Spleen (tissue), 11 donors: ENCODE results near the gene TEAD1. TPM values are rescaled to one million over a fixed set of nuclear protein-coding genes. Genes with fewer than 3 reads are reported as not detected.

Experiments
- DNase-seq: peaks from one replicate; pipeline ENCODE4 v3.0.0-alpha.2; 2020
- H3K27ac ChIP-seq, 8 donors: fragments of 200-600 bp; sonication (generic) in 7 of 8; 1 replicate in 4 of 8; 2 replicates in 4 of 8; pipeline versions ENCODE4 v1.5.0 to v1.8.0; 2016 to 2021; ENCODE audit warnings: inconsistent platforms in 4 of 8, mild to moderate bottlenecking in 4 of 8, moderate library complexity in 1 of 8
- H3K27me3 ChIP-seq, 7 donors: fragments of 200-600 bp; sonication (generic) in 6 of 7; replicated peaks in 1 of 7; 1 replicate in 4 of 7; 2 replicates in 3 of 7; pipeline versions ENCODE4 v1.5.0 to v1.8.0; 2016 to 2021; ENCODE audit warnings: inconsistent platforms in 3 of 7, mild to moderate bottlenecking in 1 of 7
- H3K36me3 ChIP-seq, 6 donors: fragments of 200-600 bp; sonication (generic) in 5 of 6; 1 replicate in 4 of 6; 2 replicates in 2 of 6; pipeline versions ENCODE4 v1.5.0 to v1.8.0; 2016 to 2021; ENCODE audit warnings: inconsistent platforms in 2 of 6
- H3K4me1 ChIP-seq, 6 donors: fragments of 200-600 bp; sonication (generic) in 5 of 6; 1 replicate in 3 of 6; 2 replicates in 3 of 6; pipeline versions ENCODE4 v1.5.0 to v1.8.0; 2016 to 2021; ENCODE audit warnings: inconsistent platforms in 3 of 6
- H3K4me3 ChIP-seq, 8 donors: fragments of 200-600 bp; sonication (generic) in 7 of 8; 1 replicate in 4 of 8; 2 replicates in 4 of 8; pipeline versions ENCODE4 v1.5.0 to v1.8.0; 2016 to 2021; ENCODE audit warnings: inconsistent platforms in 4 of 8, mild to moderate bottlenecking in 4 of 8, moderate library complexity in 2 of 8
- H3K9me3 ChIP-seq, 8 donors: fragments of 200-600 bp; sonication (generic) in 7 of 8; 1 replicate in 4 of 8; 2 replicates in 4 of 8; pipeline versions ENCODE4 v1.5.0 to v1.8.0; 2016 to 2021; ENCODE audit warnings: inconsistent platforms in 4 of 8
- POLR2A ChIP-seq, 3 donors: fragments of 450-650 bp; IDR thresholded peaks; one replicate each; pipeline ENCODE4 v1.5.1; 2017; ENCODE audit warnings: antibody characterized with exemption in 3 of 3, mild to moderate bottlenecking in 1 of 3
- POLR2AphosphoS5 ChIP-seq, 3 donors: sonication (generic); formaldehyde crosslinking; IDR thresholded peaks; one replicate each; pipeline ENCODE4 v1.5.1; 2017; ENCODE audit warnings: antibody characterized with exemption in 3 of 3
- WGBS, 5 donors: extraction: QIAGEN DNeasy Blood & Tissue Kit in 3 of 5; methylation state at CpG; one replicate each; pipeline versions ENCODE4 v1.1.5 to v1.1.7; 2013 to 2018; 5-methylcytosine and 5-hydroxymethylcytosine counted together
- intact Hi-C: fragments of 100-400 bp; cut with DNase I; formaldehyde crosslinking; loops from one replicate; pipeline ENCODE4 v1.15.0; 2023; ENCODE audit warnings: low total_unique reads
- polyA plus RNA-seq, 3 donors: library from polyadenylated mRNA; stranded (reverse); fragments of 200-250 nt; gene quantifications; one replicate each; pipeline ENCODE4 v1.2.1, GENCODE V29; 2013
- total RNA-seq, 7 donors: library from RNA; depleted of rRNA in 3 of 7; stranded (reverse); fragments of >200 nt in 3 of 7; fragmentation: NEBNext Ultra II Directional in 4 of 7; extraction: Animal tissue kit (Norgen Biotek cat#: 25700) in 4 of 7; gene quantifications; one replicate each; pipeline versions ENCODE4 v1.1.0 to v1.2.1, GENCODE V29; 2016 to 2021
- TF ChIP-seq, protein P1 (sequence below), 11 experiments: fragments of 200-600 bp in 7 of 11; fragments of 450-650 bp in 4 of 11; sonication (generic) in 4 of 11; IDR thresholded peaks in 8 of 11; conservative IDR thresholded peaks in 3 of 11; 1 replicate in 7 of 11; 2 replicates in 4 of 11; pipeline versions ENCODE4 v1.4.0 to v1.8.0; 2016 to 2021; ENCODE audit warnings: antibody characterized with exemption in 11 of 11, inconsistent platforms in 4 of 11, mild to moderate bottlenecking in 1 of 11
- donor health status: healthy with polysubstance abuse.
- donor health status: DM: no; HTN: no; CAD: no; lungs with moderate emphysema.
- donor health status: DM: no; HTN: no; CAD: no.
- donor health status: Bipolar disorder and iron deficiency.
- donor health status: healthy.
- donor health status: DM: no; HTN: no; CAD: no.
- donor health status: DM: yes; HTN: yes; CAD: no.

The TEAD1 gene
- total and polyA plus RNA-seq, 10 donors = 0.93 to 46.0 (median 18.6) TPM

DNA sequence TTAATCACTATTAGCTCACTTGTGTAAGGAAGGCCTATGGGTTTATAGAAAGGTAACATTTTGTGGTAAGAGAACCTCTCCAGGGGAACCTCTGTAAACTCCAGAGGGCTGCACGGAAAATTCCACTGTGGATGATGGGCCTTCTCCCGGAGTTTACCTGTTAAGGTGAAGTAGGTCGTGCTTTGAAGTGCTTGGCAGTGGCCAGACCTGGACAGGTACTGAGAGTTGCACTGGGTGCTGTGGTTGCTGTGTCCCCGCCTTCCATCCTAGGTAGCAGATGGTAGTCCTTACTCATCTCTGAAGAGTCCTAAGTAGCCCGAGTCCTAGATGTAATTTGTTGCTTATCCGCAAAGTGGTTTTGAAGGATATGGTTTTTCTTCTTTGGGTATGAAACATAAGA, 133.4 kb downstream of the TEAD1 start:
- intact Hi-C loops = no loop called here

DNA sequence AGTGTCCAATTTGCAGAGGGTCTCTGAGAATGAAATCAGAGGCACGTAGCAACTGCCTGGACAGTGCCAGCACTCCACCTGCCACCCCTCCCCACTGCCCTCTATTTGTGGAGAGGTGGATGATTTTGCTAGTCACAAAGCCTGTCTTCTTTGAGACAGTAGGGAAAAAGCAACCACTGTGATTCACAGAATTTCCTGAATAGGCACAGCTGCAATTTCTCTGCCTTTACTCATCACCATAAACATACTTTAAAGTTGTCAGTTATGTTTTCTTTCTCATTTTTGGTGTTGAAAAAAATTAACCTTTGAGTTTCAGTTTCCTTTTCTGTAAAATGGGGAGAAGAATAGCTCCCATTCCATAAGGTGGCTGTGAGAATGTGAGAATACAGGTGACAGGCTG, 134.3 kb downstream of the TEAD1 start:
- TF ChIP-seq POLR2AphosphoS5 (IDR thresholded peaks at IDR 0.05) (no peak), POLR2A (IDR thresholded peaks at IDR 0.05) (no peak)
- TF ChIP-seq, protein P1, sequence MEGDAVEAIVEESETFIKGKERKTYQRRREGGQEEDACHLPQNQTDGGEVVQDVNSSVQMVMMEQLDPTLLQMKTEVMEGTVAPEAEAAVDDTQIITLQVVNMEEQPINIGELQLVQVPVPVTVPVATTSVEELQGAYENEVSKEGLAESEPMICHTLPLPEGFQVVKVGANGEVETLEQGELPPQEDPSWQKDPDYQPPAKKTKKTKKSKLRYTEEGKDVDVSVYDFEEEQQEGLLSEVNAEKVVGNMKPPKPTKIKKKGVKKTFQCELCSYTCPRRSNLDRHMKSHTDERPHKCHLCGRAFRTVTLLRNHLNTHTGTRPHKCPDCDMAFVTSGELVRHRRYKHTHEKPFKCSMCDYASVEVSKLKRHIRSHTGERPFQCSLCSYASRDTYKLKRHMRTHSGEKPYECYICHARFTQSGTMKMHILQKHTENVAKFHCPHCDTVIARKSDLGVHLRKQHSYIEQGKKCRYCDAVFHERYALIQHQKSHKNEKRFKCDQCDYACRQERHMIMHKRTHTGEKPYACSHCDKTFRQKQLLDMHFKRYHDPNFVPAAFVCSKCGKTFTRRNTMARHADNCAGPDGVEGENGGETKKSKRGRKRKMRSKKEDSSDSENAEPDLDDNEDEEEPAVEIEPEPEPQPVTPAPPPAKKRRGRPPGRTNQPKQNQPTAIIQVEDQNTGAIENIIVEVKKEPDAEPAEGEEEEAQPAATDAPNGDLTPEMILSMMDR (IDR thresholded peaks at IDR 0.05 in 8 of 11, conservative IDR thresholded peaks at IDR 0.05 in 3 of 11) = no peak
- peak overlapping the region in 3 of 8 donors; percentile 1 to 57 (median 43) for H3K27ac ChIP-seq
- no peak overlapping the region for H3K4me3 ChIP-seq
- H3K36me3 ChIP-seq = no peaks in the 10 kb centered on the region
- intact Hi-C loops = no loop called here
- H3K9me3 ChIP-seq = no peaks in the 10 kb centered on the region
- WGBS, 5 donors = 73 to 75% (median 74%) methylated on average over 1 of the region's 1 CpG
- no peak for DNase-seq
- peaks cover 0 to 17% (median 0%) of the 10 kb centered on the region in 7 donors for H3K27me3 ChIP-seq
- peaks cover 0 to 35% (median 6%) of the 10 kb centered on the region in 6 donors for H3K4me1 ChIP-seq

More for the DNA sequence above, 133.4 kb downstream of the TEAD1 start:
- no peak for DNase-seq
- H3K27me3 ChIP-seq = peaks cover 0 to 14% (median 0%) of the 10 kb centered on the region in 7 donors
- no peaks in the 10 kb centered on the region for H3K36me3 ChIP-seq
- H3K4me3 ChIP-seq = no peak overlapping the region
- WGBS, 5 donors = 88 to 96% (median 89%) methylated on average over 6 of the region's 6 CpGs
- TF ChIP-seq, protein P1 (IDR thresholded peaks at IDR 0.05 in 8 of 11, conservative IDR thresholded peaks at IDR 0.05 in 3 of 11) = no peak
- TF ChIP-seq POLR2A (IDR thresholded peaks at IDR 0.05) (no peak), POLR2AphosphoS5 (IDR thresholded peaks at IDR 0.05) (no peak)
- H3K27ac ChIP-seq = no peak overlapping the region
- H3K9me3 ChIP-seq = no peaks in the 10 kb centered on the region
- peaks cover 0 to 26% (median 2%) of the 10 kb centered on the region in 6 donors for H3K4me1 ChIP-seq

DNA sequence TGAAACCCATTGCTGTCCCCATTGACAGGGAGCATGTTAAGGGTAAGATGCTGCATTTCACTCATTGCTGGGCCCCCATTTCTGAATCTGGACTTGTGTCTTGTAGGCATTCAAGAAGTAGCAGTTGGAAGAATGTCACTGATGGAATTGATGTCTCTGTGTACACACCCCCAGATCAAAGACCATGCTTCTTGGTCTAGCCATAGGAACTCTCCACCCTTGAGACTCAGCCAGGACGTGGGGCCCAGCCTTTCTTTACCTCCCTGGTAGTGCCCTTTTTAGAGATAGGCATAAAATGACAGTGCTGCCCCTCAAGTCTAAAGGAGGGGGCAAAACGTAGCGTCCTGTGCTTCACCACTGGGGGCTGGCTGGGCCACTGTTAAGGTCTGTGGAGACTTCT, 135.1 kb downstream of the TEAD1 start:
- H3K4me3 ChIP-seq = no peak overlapping the region
- H3K4me1 ChIP-seq = peaks cover 0 to 43% (median 14%) of the 10 kb centered on the region in 6 donors
- H3K27me3 ChIP-seq = peaks cover 0 to 16% (median 0%) of the 10 kb centered on the region in 7 donors
- TF ChIP-seq, protein P1 (IDR thresholded peaks at IDR 0.05 in 8 of 11, conservative IDR thresholded peaks at IDR 0.05 in 3 of 11) = no peak
- TF ChIP-seq POLR2AphosphoS5 (IDR thresholded peaks at IDR 0.05) (no peak), POLR2A (IDR thresholded peaks at IDR 0.05) (no peak)
- 74 to 90% (median 78%) methylated on average over 3 of the region's 3 CpGs for WGBS, 5 donors
- no peak for DNase-seq
- no peaks in the 10 kb centered on the region for H3K36me3 ChIP-seq
- no peaks in the 10 kb centered on the region for H3K9me3 ChIP-seq
- H3K27ac ChIP-seq = peak overlapping the region in 4 of 8 donors; percentile 1 to 57 (median 32)
- intact Hi-C loops = no loop called here

DNA sequence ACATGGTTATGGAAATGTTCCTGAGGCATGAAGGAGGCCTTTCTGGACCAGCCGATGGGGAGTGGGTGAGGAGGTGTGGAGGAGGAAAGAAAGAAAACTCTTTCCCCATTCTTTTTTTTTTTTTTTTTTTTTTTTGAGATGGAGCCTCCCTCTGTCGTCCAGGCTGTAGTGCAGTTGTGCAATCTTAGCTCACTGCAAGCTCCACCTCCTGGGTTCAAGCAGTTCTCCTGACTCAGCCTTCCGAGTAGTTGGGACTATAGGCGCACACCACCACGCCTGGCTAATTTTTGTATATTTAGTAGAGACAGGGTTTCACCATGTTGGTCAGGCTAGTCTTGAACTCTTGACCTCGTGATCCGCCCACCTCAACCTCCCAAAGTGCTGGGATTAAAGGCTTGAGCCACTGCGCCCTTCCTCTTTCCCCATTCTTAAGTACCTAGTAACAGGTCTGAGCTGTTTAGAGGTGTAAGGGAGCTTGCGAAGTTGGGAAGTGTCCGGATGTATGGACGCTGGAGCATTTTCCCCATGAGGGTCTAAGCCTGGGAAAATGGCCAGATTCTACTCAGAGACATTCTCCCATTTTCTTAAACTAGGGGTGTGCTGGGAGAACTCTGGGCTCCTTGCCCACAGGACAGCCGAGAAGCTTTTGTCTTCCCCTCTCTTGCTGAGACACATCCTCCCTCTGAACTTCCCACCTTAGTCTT, 135.8 kb downstream of the TEAD1 start:
- intact Hi-C loops = no loop called here
- WGBS, 5 donors = 70 to 77% (median 73%) methylated on average over 12 of the region's 12 CpGs
- no peak for DNase-seq
- TF ChIP-seq POLR2AphosphoS5 (IDR thresholded peaks at IDR 0.05) (no peak), POLR2A (IDR thresholded peaks at IDR 0.05) (no peak)
- TF ChIP-seq, protein P1 (IDR thresholded peaks at IDR 0.05 in 8 of 11, conservative IDR thresholded peaks at IDR 0.05 in 3 of 11) = no peak
- Histone ChIP-seq H3K27me3 (peaks cover 0 to 18% (median 0%) of the 10 kb centered on the region in 7 donors), H3K9me3 (no peaks in the 10 kb centered on the region), H3K27ac (peak overlapping the region in 6 of 8 donors; percentile 56 to 74 (median 64)), H3K36me3 (no peaks in the 10 kb centered on the region), H3K4me3 (no peak overlapping the region), H3K4me1 (peaks cover 0 to 48% (median 19%) of the 10 kb centered on the region in 6 donors)
